Mucosa of rectum (tissue), 2 donors: Measurements from ENCODE around the gene RNF224.

Experiments
- H3K27ac ChIP-seq, 2 donors: one replicate each; pipeline ENCODE4 v1.7.0; 2013; ENCODE audit warnings: inconsistent platforms in 2 of 2, low read depth in 2 of 2, low read length in 2 of 2
- H3K27me3 ChIP-seq, 2 donors: one replicate each; pipeline ENCODE4 v1.7.0; 2013; ENCODE audit warnings: low read length in 2 of 2; ENCODE audit not compliant: control insufficient read depth in 2 of 2, insufficient read depth in 2 of 2
- H3K36me3 ChIP-seq, 2 donors: one replicate each; pipeline ENCODE4 v1.7.0; 2013; ENCODE audit warnings: low read length in 2 of 2; ENCODE audit not compliant: control insufficient read depth in 2 of 2, insufficient read depth in 2 of 2
- H3K4me1 ChIP-seq, 2 donors: one replicate each; pipeline ENCODE4 v1.7.0; 2013; ENCODE audit warnings: low read length in 2 of 2, mild to moderate bottlenecking in 1 of 2; ENCODE audit not compliant: control insufficient read depth in 2 of 2, insufficient read depth in 2 of 2
- H3K4me3 ChIP-seq, 2 donors: one replicate each; pipeline ENCODE4 v1.7.0; 2013; ENCODE audit warnings: low read length in 2 of 2
- H3K9ac ChIP-seq, 2 donors: one replicate each; pipeline ENCODE4 v1.7.0; 2013; ENCODE audit warnings: low read length in 2 of 2, low read depth in 1 of 2, mild to moderate bottlenecking in 1 of 2
- H3K9me3 ChIP-seq, 2 donors: one replicate each; pipeline ENCODE4 v1.7.0; 2013; ENCODE audit warnings: low read length in 2 of 2; ENCODE audit not compliant: control insufficient read depth in 2 of 2
- donor health status: healthy.
- donor health status: Normal muscosa, but diverticular disease.

The RNF224 gene

GRCh38 chr9:137200311-137201204, 26.7 kb upstream of the RNF224 start, which contains the start of gene TPRN:
Gene TPRN (minus strand): TSS chr9:137200741. CDS start chr9:137200711, 30 bp downstream.
- Histone ChIP-seq H3K9me3 (no peaks in the 10 kb centered on the region), H3K27me3 (no peaks in the 10 kb centered on the region), H3K36me3 (no peaks in the 10 kb centered on the region), H3K4me3 (peak within 1 kb of the TSS; percentile 67 to 81), H3K27ac (peak within 1 kb of the TSS; percentile 96 to 97), H3K4me1 (peaks cover 58 to 59% of the 10 kb centered on the region in 2 donors), H3K9ac (peak within 1 kb of the TSS; percentile 83)

- H3K9ac ChIP-seq: peak overlapping the region; percentile 67 to 74
- peak overlapping the region; percentile 67 to 81 for H3K4me3 ChIP-seq
- no peaks in the 10 kb centered on the region for H3K9me3 ChIP-seq
- no peaks in the 10 kb centered on the region for H3K36me3 ChIP-seq
- peak overlapping the region; percentile 74 to 90 for H3K27ac ChIP-seq
- no peaks in the 10 kb centered on the region for H3K27me3 ChIP-seq
- H3K4me1 ChIP-seq: peaks cover 57% of the 10 kb centered on the region in 2 donors
Measured at GRCh38 chr9:137201205-137201868, 26.0 kb upstream of the RNF224 start.

DNA sequence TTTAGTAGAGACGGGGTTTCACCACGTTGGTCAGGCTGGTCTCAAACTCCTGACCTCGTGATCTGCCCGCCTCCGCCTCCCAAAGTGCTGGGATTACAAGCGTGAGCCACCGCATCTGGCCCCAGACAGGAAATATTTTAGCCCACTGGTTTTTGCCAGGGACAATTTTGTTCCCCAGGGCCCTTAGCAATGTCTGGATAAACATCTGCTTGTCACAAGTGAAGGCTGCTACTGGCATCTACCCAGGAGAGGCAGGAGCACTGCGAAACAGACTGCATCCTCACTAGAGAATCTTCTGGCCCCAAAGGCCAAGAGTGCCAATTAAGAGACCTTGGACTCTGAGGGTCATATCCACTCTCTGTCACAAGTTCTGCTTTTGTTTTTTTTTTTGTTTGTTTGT, 24.3 kb upstream of the RNF224 start:
- H3K27me3 ChIP-seq: no peaks in the 10 kb centered on the region
- no peak overlapping the region for H3K4me3 ChIP-seq
- peaks cover 50 to 54% of the 10 kb centered on the region in 2 donors for H3K4me1 ChIP-seq
- no peak overlapping the region for H3K27ac ChIP-seq
- H3K36me3 ChIP-seq: no peaks in the 10 kb centered on the region
- no peaks in the 10 kb centered on the region for H3K9me3 ChIP-seq
- no peak overlapping the region for H3K9ac ChIP-seq

DNA sequence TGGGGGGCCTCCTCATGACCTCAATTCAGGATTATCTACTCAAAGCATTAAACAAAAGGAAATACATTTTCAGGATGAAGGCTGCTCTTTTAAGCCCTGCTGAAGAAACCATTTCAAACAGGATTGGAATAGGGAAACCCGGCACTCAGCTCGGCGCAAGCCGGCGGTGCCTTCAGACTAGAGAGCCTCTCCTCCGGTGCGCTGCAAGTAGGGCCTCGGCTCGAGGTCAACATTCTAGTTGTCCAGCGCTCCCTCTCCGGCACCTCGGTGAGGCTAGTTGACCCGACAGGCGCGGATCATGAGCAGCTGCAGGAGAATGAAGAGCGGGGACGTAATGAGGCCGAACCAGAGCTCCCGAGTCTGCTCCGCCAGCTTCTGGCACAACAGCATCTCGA, 22.6 kb upstream of the RNF224 start:
- peaks cover 37 to 38% of the 10 kb centered on the region in 2 donors for H3K4me1 ChIP-seq
- no peaks in the 10 kb centered on the region for H3K9me3 ChIP-seq
- peak overlapping the region; percentile 90 to 98 for H3K4me3 ChIP-seq
- no peaks in the 10 kb centered on the region for H3K36me3 ChIP-seq
- H3K9ac ChIP-seq: peak overlapping the region; percentile 86 to 88
- no peaks in the 10 kb centered on the region for H3K27me3 ChIP-seq
- H3K27ac ChIP-seq: peak overlapping the region; percentile 55 to 83

- Histone ChIP-seq H3K9me3 (no peaks in the 10 kb centered on the region), H3K27ac (peak within 1 kb of the TSS; percentile 57 to 83), H3K4me1 (peaks cover 37 to 38% of the 10 kb centered on the region in 2 donors)
Measured at GRCh38 chr9:137205126-137206069, 21.9 kb upstream of the RNF224 start, which contains the start of the genes NDOR1 and TMEM203. Gene NDOR1 (plus strand): TSS chr9:137205700. CDS start chr9:137205778, 78 bp downstream. Gene TMEM203 (minus strand): TSS chr9:137205648. CDS start chr9:137205414, 234 bp downstream.

DNA sequence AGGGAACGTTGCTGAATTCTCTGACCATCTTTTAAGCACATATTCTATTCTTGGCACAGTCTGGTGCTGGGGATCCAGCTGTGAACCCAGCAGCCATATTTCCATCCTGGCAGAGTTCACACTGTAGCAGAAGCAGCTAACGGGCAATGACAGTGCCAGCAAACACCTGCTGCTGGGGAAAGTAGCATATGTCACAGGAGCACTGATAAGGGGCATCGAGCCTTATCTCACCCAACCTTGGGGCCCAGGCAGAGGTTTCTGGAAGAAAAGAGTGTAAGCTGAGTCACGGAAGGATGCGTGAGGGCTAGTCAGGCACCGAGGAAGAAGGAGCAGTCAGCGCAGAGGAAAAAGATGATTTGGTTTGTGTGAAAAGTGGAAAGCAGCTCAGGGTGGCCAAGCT, 20.7 kb upstream of the RNF224 start:
- H3K27ac ChIP-seq: no peak overlapping the region
- no peaks in the 10 kb centered on the region for H3K9me3 ChIP-seq
- peak overlapping the region; percentile 90 to 98 for H3K4me3 ChIP-seq
- H3K27me3 ChIP-seq: no peaks in the 10 kb centered on the region
- H3K36me3 ChIP-seq: no peaks in the 10 kb centered on the region
- H3K4me1 ChIP-seq: peaks cover 31 to 32% of the 10 kb centered on the region in 2 donors
- H3K9ac ChIP-seq: peak overlapping the region in 1 of 2 donors; percentile 93

More at GRCh38 chr9:137205126-137206069, 21.9 kb upstream of the RNF224 start, which contains the start of the genes NDOR1 and TMEM203:
- no peaks in the 10 kb centered on the region for H3K27me3 ChIP-seq
- H3K9ac ChIP-seq: peak within 1 kb of the TSS; percentile 88 to 93
- H3K4me3 ChIP-seq: peak within 1 kb of the TSS; percentile 90 to 98
- H3K36me3 ChIP-seq: no peaks in the 10 kb centered on the region

GRCh38 chr9:137211532-137211931, 15.8 kb upstream of the RNF224 start:
- Histone ChIP-seq H3K4me1 (peaks cover 3 to 6% of the 10 kb centered on the region in 2 donors), H3K27me3 (no peaks in the 10 kb centered on the region), H3K9me3 (no peaks in the 10 kb centered on the region), H3K4me3 (no peak overlapping the region), H3K9ac (no peak overlapping the region), H3K27ac (no peak overlapping the region), H3K36me3 (no peaks in the 10 kb centered on the region)

DNA sequence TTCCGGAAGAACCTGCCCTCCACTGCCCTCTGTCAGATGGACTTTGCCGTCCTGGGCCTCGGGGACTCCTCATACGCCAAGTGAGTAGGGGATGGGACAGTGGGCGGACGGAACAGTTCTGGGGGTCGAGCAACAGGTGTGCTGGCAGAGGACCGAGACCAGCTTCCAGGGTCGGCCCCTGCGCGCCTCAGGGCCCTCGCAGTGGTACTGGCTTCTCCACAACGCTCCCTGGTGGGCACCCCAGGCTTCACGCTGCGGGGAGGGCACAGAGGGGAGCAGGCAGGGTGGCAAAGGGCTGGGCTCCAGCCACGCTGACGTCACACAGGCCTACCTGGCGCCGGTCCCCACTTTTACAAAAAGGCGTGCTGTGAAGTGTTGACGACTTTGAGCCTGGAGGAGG, 14.8 kb upstream of the RNF224 start:
- H3K4me3 ChIP-seq: no peak overlapping the region
- no peaks in the 10 kb centered on the region for H3K36me3 ChIP-seq
- H3K9ac ChIP-seq: no peak overlapping the region
- H3K4me1 ChIP-seq: peaks cover 3 to 7% of the 10 kb centered on the region in 2 donors
- no peaks in the 10 kb centered on the region for H3K27me3 ChIP-seq
- no peak overlapping the region for H3K27ac ChIP-seq
- no peaks in the 10 kb centered on the region for H3K9me3 ChIP-seq

DNA sequence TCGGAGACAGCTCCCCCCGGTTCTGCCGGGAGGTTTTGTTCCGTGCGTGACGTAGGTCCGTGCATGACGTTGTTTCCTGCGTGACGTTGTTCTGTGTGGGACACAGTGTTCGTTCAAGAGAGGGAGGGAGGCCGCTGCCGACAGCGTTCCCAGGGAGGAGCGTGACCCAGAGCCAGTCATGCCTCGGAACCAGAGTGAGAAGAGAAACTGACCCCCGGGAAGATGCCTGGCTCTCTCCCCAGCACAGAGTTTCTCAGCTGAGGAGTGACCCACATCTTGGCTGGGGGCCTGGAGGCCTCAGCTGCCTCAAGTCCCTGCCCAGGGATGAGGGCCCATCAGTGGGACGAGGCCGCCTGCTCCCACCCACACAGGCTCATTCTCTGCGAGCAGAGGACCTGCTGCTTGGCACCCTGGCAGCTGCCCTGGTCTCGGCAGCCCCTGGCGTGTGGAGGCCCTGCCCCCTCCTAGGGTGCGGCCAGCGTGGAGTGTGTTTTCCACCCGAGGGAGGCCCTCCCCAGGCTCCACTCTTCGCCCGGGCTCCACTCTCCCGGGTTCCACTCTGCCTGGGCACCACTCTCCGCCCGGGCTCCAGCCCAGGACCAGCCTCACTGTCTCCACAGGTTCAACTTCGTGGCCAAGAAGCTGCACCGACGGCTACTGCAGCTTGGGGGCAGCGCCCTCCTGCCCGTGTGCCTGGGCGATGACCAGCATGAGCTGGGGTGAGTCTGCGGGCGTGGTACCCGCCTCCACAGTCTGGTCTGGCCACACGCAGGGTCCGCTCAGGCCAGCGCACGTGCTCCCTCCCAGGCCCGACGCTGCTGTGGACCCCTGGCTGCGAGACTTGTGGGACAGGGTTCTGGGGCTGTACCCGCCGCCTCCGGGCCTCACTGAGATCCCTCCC, 13.9 kb upstream of the RNF224 start:
- no peaks in the 10 kb centered on the region for H3K36me3 ChIP-seq
- no peak overlapping the region for H3K4me3 ChIP-seq
- H3K4me1 ChIP-seq: peaks cover 10 to 16% of the 10 kb centered on the region in 2 donors
- H3K9me3 ChIP-seq: no peaks in the 10 kb centered on the region
- H3K27me3 ChIP-seq: no peaks in the 10 kb centered on the region
- H3K9ac ChIP-seq: no peak overlapping the region
- no peak overlapping the region for H3K27ac ChIP-seq
